Measurements from ENCODE around the gene PSMB7.

Gene PSMB7

GRCh38 chr9:124342402-124342775 is 72.9 kb downstream of the PSMB7 start:
- no peak for DNase-seq

DNA sequence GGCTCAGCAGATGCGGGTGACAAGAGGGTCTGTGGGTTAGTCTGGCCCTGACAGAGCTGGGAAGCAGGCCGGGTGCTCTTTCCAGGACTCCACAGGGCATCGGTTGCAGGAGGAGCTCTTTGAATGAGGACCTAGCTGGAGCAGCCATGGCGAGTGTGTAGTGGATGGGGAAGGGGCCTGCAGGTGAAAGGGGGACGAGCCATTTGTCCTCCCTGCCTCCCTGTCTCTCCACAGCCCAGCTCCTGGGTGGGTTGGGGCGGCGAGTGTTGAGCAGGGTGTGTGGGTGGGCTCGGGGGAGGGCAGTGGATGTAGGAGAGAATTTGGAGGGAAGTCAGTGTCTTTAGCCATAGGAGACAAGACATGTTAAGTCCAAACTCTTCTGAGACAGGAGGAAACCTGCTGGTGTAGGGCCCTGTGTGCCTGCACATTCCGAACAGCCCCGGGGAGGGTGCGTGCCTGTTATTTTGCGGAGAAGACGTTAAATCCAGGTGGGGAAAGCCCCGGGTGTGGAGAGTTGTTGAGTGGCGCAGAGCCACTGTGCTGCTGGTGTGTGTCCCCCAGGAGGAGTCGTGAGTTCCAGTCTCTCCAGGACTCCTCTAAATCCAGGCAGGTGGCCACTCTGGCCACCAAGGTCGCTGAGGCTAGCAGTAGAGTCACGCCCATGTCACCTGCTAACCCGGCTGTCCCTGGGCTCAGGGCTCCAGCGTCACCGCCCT is 73.6 kb downstream of the PSMB7 start:
- no peak for DNase-seq

DNA sequence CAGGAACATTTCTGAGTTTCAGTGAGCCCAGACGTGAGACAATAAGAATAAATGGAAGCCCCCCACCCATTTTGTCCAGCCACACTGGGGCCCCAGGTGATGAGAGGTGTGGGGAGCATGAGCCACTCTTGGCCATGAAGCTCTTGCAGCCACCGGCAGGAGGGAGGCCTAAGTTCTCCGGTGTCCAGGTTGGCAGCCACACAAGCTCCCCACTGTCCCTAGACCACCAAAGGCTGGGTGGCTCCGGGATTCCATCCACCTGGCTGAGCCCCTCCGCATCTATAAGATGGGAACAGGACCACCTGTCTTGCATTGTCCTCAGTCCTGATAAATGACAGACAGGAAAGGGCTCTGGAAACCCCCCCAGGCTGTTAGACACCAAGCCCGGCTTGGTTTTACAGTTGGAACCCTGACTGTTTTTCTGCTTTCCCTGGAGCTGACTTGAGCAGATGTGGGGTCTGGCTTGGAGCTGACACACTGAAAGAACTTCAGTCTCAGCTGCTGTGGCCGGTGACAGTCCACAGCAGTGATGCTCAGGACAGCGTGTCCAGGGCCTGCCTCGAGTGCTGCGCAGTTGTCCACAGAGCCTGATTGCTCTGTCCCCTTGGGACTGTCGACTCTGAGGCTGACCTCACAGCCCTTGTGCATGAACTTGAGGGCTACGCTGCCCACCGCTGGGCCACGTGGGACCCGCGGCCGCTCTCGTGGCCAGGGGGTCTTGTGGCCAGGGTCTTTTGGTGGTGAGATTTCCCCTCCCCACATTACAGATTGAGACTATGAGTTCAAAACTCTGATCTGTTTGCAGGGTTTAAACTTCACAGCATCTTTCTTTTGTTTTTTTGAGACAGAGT is 74.8 kb downstream of the PSMB7 start:
- no peak for DNase-seq

DNA sequence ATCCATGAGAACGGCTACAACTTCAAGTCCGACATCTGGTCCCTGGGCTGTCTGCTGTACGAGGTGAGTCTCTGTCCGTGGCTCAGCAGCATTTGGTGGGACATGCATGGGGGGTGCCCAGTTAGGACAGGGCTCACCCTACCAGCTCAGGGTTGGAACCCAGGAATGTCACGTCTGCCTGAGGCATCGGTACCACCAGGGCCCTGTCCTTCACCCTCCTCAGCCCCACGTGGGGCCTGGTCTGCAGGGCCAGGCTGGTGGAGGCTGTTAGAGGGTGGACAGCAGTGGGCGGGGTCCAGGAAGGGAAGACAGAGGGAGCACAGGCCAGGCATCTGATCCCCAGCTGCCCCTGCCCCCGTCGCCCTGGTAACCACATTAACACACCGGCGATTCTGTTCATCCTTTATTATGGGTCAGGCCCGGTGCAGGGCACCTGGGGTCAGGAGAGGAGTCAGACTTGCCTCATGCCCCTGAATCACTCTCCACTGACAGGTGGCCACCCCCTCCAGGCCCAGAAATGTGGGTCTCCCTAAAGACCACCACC is 75.6 kb downstream of the PSMB7 start:
- no peak for DNase-seq

DNA sequence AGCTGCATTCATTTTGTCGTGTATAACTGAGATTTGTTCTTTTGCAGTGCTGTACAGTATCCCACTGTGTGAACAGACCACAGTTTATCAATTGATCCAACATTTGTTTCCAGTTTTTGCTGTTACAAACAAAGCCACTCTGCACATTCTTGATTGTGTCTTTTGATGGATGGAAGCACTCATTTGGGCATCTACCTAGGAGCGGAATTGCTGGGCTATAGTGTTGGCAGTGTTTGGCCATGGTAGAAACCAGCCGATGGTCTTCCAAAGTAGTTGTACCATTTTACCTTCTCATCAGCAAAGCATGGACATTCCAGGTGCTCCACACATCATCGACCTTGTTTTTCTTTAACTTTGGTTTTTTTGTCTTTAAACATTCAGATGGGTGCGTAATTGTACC is 77.7 kb downstream of the PSMB7 start:
- DNase-seq = no peak

DNA sequence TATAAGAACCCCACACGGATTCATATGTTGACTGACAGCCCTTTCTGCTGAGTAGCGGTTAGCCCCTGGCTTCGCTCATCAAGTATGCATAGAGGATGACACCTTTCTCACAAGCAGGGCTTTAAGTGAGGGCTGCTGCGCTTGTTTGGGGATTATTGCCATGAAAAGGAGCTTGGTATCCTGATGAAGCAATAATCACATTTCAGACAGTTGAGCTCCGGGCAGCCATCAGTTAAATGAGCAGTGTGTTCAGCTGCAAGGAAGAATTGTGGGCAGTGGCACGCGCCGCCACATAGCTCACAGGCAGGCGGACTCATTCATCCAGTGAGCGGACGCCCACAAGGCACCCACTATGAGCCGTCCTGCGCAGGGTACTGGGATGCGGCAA is 79.9 kb downstream of the PSMB7 start:
- no peak for DNase-seq

- DNase-seq = no peak
These were observed 80.5 kb downstream of the PSMB7 start for GRCh38 chr9:124334568-124335319.

- DNase-seq = no peak
These were observed 82.1 kb downstream of the PSMB7 start for GRCh38 chr9:124333203-124333579.

DNA sequence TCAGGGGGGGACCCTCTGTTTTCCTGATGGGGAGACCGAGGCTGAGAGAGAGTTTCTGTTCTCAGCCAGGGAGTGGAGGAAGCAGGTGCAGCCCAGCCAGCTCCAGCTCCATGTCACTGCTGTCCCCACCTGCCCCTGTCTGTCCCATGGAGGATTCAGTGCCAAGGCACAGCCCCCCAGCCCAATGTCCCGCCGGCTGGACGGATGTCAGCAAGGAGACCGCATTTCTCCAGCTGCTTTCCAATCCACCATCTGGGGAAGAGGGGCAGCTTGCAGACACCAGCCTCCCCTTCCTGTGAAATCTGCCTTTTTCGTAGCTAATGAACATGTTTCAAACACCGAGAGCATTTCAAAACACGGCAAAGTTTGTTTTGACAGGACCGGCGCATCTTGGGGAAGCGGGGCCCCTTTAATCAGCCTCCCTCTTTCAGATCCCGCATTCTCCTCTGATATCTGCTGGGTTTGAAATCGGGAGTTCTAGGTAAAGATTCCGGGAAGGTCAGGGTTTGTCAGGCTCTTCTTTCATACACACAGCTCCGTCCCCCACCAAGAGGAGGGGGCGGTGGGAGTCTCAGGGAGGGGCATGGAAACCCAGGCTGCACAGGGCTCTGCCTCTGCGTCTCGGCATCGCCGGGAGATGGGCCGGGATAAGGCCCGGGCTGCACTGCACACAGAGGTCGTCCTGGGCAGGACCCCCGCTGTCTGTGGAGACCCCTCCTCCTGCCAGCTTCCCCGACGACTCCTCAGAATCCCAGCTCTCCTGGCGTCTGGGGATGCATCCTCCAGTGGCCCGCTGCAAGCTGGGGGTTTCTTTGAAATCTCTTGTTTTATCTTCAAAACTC is 82.7 kb downstream of the PSMB7 start:
- DNase-seq = no peak

GRCh38 chr9:124331580-124331979 is 83.7 kb downstream of the PSMB7 start:
- no peak for DNase-seq

- DNase-seq = no peak
These were observed 85.1 kb downstream of the PSMB7 start for GRCh38 chr9:124330011-124330697.

DNA sequence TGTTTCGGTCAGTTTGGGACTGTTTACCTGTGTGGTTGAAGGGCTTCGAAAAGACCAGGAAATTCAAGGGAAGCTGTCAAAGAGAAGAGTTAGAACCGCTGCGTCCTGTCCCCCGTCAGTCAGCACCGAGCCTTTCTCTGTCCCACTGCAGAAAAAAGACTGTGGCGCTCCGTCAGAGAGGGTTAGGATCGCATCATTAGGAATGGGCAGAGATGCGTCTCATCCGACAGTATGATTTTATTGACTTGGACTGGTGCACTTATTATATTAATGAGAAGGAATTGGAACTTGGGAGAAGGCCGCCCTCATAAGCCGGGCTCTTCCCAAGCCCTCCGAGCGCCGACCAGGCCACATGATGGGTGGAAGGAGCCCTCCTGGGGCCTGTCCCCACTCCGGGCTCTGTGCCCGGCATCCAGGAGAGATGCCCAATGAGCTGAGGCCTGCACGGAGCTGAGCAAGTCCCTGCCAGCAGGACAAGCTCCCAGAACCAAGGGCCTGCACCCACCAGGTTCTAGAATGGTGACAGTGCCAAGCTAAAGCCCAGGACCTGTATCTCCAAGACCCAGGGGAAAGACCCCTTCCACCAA is 85.9 kb downstream of the PSMB7 start:
- no peak for DNase-seq

DNA sequence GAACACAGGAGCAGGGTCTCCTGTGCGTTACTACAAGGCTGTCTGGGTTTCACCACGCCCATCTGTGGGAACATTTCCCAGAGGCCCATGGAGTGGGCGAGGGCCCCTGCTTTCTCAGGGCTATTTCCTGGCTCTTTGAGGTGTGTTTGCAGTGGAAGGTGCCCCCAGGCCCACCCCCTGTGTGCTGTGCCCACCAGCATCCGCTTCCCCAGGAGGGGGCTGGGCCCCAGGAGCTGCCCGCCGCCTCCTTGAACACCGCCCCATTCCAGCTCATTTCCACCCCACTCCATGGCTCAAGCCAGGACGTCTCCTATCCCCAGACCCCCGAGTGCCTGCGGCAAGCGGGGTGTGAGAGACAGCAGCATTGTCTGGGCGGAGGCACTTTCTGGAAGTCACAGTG is 87.0 kb downstream of the PSMB7 start:
- DNase-seq = no peak

- no peak for DNase-seq
These were observed 87.8 kb downstream of the PSMB7 start for GRCh38 chr9:124327491-124327890.

DNA sequence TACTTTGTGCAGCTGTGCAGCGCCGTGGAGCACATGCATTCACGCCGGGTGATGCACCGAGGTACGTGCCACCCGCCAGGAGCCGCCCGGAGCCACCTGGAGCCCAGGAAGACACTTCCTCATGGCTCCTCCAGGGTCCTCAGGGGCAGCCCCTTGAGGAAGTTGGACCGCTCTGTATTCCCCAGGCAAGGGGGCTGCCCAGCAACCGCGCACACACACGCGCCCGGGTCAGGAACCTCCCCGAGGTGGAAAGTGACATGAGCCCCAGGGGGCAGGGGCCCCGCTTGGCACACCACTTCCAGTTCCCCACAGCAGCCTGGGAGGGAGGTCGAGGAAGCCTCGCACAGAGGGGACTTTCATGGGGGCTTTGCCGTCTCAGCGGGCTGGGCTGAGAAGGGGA is 88.9 kb downstream of the PSMB7 start:
- DNase-seq = no peak

DNA sequence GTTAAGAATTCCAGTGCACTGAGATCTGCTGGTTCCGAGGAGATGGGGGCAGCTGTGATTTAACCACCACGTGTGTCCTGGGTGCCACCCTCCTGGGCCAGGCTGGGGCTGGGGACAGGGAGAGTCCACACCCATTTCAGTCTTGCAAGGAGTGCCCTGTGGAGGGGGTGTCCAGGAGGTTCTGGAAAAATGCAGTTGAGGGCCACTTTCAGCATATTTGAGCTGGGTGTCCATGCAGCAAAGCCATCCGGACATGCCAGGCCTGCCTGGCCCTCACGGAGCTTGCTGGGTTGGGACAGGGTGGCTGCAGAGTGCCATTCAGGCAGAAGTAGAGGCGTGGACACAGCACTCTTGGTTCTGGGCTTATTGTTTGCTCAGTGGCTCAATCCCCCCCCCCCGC is 89.4 kb downstream of the PSMB7 start:
- no peak for DNase-seq

- no peak for DNase-seq
These were observed 91.3 kb downstream of the PSMB7 start for GRCh38 chr9:124323904-124324303.

- no peak for DNase-seq
These were observed 92.4 kb downstream of the PSMB7 start for GRCh38 chr9:124322618-124323432.

DNA sequence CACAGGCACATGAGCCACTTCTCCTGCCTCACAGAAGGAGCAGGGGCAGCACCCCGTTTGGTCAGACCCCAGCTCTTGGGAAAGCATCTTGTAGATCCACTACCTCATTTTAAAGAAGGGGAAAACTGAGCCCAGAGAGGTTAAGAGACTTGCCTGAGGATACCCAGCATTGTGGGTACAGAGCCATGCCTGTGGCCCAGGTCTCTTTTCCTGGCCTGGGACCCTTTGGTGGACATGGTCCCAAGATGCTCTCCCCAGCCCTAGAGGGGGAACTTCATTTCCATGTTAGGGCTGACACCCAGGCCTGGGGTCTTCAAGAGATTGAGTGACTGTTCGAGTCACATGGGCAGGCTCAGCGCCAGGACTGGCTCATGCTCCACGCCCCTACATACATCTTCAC is 93.3 kb downstream of the PSMB7 start:
- DNase-seq = no peak

DNA sequence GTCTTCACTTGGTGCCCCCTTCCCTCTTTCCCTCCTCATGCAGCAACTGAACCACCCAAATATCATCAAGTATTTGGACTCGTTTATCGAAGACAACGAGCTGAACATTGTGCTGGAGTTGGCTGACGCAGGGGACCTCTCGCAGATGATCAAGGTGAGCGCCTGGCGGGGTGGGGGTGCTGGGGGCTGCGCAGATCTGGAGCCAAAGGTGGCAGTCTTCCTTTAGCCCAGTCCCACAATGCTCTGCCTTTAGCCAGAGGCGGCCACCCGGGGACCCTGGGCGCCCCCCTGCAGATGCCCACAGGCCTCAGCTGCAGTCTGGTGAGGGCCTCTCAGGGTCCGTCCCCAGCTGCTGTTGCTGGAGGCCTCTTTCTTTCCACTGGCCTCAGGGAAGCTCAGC is 93.8 kb downstream of the PSMB7 start:
- no peak for DNase-seq

All from NCI-H510A treated with DMSO at 0.1 percent for 48 hours (cell line).